HG02870 (cell line): ENCODE measurements around the gene MICALL1.
A peak's percentile ranks its signal among the peaks of the same experiment; 100 is the strongest.
"Not testable (repeated sequence)": the region's sequence is repeated elsewhere in the genome, so short reads cannot be mapped to it uniquely, and the experiment has no call there.

Experiments used
- ATAC-seq: cut with Tn5 transposase; IDR thresholded peaks from one replicate; pipeline ENCODE4 v1.9.1; 2021; ENCODE audit warnings: mild to moderate bottlenecking, moderate library complexity; ENCODE audit not compliant: unreplicated experiment

Gene MICALL1

GRCh38 chr22:37929390-37929789 is 23.3 kb downstream of the MICALL1 start:
- ATAC-seq = no peak

- no peak for ATAC-seq
Observed at GRCh38 chr22:37930270-37930951, 24.3 kb downstream of the MICALL1 start.

GRCh38 chr22:37930952-37931440 is 24.9 kb downstream of the MICALL1 start:
- no peak for ATAC-seq

DNA sequence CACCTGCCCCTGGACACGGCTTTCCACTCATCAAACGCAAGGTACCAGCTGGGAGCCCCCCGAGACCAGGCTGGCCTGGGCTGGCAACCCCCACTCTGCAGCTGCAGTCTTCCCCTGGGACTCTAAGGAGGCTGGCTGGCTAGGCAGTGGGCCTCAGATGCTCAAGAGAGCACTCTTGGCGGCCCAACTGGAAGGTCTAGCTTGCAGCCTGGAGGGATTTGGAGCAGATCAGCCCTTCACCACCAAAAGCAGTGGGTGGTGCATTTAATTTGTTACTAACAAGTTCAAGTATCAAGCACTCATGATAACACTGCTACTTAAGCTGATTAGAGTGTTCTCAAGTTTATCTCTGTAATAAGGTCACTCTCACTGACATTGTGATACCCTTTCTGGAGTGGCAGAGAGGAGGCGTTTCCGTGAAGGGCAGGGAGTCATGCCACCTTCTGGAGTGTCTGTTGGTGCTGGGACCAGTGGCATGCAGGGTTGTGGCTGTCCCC is 25.8 kb downstream of the MICALL1 start:
- no peak for ATAC-seq

DNA sequence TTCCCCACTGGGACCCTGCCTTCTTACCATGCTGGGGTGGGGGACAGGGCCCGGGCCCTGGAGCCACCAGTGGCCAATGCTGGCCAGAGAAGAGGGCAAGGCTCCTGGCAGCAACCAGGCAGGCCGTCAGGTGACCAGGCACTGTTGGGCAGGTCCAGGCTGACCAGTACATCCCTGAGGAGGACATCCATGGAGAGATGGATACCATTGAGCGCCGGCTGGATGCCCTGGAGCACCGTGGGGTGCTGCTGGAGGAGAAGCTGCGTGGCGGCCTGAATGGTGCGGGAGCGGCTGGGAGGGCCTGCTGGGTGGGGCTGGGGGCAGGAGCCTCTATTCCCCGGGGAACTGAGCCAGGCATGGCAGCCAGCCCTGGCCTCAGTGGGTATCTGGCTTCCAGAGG is 26.3 kb downstream of the MICALL1 start:
- ATAC-seq = no peak

DNA sequence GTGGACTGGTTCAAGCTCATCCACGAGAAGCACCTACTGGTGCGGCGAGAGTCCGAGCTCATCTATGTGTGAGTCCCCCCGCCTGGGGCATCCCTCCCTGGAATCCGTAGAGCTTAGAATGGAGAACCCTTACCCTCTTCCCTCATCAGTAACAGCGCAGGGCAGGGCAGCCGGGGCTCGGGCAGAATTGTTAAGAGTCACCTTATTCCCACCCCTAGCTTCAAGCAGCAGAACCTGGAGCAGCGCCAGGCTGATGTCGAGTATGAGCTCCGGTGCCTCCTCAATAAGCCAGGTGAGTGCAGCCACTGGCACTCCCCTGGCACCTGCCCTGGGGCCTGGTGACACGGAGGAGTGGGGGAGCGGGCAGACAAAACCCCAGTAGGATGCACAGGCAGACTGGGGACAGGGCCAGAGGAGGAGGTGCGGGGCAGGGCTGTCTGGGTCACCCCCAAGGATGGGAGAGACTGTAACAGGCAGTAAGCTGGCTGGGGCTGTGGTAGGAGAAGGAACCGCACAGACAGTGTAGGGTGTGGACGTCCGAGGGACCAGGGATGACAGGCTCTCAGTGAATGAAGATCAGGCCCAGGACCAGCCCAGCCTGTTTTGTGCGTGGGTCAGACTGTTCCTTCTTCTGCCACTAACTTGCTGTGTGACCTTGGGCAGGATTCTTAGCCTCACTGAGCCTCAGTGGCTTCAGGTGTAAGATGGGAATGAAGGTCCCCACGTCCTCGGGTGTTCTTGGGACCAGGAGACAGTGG is 26.9 kb downstream of the MICALL1 start:
- no peak for ATAC-seq

DNA sequence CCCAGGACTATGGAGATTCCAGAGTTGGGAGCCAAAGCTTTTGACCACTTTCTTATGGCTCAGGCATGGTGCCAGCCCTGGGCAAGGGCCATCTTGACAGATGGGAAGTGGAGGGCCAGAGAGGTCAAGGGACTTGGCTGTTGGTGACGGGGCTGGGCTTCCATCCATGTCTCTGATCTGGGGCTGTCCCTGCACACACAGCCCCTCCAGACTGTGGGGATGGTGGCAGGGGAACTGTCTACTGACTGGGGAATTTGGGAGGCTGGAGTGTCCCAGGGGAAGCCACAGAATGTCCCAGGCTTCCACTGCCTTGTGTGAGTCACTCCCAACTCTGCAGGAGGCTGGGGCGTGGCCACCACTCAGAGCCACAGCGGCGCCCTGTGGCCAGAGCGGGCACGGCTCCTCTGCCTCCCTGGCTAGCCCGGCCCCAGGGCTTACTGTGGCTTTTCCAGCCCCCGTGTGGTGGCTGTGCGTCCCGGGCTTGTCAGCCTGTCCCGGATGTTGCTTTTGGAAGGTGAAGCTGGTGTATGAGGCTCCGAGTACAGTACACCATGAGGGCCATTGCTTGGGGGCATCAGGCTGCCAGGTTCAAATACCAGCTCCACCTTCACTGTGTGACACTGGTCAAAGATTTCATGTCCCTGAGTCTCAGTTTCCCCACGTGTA is 27.7 kb downstream of the MICALL1 start:
- peak; percentile 76 for ATAC-seq

DNA sequence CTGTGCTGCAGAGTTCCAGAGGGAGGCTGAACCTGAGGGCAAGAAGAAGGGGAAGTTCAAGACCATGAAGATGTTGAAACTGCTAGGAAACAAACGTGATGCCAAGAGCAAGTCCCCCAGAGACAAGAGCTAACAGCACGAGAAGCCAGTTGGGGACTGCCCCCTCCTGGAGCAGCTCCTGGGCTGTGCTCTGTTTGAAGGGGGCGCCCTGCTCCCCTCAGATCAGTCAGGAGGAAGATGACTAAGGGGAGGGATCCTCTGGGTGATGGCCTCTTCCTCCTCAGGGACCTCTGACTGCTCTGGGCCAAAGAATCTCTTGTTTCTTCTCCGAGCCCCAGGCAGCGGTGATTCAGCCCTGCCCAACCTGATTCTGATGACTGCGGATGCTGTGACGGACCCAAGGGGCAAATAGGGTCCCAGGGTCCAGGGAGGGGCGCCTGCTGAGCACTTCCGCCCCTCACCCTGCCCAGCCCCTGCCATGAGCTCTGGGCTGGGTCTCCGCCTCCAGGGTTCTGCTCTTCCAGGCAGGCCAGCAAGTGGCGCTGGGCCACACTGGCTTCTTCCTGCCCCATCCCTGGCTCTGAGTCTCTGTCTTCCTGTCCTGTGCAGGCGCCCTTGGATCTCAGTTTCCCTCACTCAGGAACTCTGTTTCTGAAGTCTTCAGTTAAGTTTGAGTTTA is 34.7 kb downstream of the MICALL1 start:
- no peak for ATAC-seq

DNA sequence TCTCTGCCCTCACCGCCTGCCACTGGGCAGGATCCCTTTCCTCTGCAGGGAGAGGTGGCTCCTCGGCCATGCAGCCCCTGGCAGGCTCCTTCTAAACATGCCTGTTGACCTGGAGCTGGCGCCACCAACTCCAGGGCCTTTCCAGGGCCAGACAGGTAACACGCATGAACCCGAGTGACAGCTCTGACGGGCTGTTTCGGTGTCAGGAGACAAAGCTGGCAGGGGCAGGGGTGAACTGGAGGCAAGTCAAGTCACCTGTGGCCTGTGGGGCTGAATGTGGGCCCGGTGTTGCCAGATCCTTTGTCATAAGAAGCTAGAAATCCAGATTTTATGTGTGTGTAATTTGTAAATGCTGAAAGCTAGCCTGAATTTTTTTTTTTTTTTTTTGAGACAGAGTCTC is 36.0 kb downstream of the MICALL1 start:
- ATAC-seq = no peak

DNA sequence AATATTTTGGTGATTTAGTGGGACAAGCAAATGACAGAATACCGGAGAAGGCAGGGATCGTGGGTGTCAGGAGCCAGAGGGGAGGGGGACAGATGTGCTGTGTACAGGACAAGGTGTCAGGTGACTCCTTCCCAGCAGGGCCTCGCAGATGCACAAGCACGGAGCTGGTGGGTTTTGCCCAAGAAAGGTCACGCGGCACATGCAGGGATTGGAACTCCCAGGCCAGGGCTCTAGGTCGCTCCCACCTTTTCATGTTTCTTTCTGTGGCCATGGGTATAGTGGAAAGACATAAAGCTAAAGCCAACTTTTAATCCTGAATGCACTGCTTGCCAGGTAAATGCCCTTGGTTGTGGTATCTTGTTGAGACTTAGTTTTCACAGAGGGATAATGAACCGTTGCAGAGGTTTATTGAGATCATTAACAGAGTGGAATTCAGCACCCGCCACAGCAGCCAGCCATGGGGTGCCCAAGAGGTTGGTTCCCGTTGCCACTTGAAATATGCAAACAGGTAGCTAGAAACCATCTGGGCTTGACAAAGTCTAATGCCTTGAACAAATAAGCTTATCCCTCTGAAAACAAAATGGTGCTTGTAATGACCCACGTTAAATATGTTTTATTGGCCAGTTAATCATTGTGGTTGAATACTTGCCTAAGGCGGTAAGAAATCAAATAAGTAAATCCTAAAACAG is 37.2 kb downstream of the MICALL1 start:
- ATAC-seq = no peak

DNA sequence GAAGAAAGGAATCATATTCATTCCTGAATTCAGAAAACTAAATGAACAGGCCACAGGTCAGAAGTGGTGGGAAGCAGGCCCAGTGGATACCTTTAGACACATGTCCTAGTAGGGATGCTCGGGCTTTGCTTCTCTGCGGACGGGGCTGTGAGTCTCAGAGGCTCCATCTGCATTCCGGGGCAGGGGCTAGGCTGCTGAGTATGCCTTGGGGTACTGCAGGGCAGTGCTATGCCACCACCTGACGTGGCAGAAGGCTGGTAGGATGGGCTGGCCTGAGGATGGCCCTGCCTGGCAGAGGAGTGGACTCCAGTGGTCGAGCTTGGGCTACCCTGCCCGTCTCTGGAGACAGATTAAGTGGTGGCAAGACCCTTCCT is 37.7 kb downstream of the MICALL1 start:
- no peak for ATAC-seq

DNA sequence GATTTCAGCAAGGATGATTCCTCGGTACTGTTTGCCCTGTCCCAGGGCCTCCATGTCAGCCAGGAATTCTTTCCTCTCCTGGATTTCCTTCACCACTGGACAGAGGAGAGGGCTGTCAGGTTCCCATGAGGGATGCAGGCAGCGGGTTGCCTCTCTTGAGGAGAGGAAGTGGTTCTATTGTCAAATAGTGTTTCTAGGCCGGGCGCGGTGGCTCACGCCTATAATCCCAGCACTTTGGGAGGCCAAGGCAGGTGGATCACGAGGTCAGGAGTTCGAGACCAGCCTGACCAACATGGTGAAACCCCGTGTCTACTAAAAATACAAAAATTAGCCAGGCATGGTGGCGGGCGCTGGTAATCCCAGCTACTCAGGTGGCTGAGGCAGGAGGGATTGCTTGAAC is 38.3 kb downstream of the MICALL1 start:
- not testable (repeated sequence) for ATAC-seq

DNA sequence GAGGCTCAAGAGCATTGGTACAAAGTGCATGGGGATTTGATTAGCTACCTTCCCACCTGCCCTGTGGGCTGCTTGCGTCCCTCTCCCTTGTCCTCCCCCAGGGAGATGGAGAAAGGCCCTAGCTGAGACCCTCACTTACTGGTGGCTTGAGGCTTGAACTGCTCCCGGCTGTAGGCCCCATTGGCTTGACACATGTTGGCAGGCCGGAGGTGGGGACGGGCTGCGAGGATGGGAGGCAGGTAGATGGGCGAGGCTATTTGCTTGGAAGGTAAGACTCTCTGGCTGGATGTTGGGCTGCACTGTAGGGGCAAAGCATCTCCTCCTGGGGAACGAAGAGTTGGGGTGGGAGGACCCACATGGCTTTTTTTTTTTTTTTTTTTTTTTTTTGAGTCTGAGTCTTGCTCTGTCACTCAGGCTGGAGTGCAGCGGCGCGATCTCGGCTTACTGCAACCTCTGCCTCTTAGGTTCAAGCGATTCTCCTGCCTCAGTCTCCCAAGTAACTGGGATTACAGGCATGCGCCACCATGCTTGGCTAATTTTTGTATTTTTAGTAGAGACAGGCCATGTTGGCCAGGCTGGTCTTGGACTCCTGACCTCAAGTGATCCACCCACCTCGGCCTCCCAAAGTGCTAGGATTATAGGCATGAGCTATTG is 41.2 kb downstream of the MICALL1 start:
- ATAC-seq = not testable (repeated sequence)

DNA sequence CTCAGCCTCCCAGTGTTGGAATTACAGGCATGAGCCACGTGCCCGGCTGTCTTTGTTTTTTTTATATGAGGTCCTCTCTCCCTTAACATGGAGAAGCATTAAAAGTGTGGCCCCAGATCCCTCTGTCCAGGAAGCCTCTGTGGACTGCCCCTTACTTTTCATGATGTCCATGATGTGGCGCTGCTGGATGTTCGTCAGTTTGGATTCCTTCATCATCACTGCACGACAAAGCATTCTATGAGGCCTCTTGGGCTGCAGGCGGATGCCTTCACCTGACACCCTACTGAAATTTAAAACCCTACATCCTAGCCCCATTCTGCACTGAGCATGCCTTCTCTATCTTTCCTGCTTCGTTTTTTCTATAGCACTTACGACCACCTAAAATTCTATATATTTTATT is 45.2 kb downstream of the MICALL1 start:
- no peak for ATAC-seq

- ATAC-seq = not testable (repeated sequence)
Observed at GRCh38 chr22:37952629-37953028, 46.5 kb downstream of the MICALL1 start.

- ATAC-seq = peak; percentile 26
Observed at GRCh38 chr22:37953062-37953436, 47.0 kb downstream of the MICALL1 start.

DNA sequence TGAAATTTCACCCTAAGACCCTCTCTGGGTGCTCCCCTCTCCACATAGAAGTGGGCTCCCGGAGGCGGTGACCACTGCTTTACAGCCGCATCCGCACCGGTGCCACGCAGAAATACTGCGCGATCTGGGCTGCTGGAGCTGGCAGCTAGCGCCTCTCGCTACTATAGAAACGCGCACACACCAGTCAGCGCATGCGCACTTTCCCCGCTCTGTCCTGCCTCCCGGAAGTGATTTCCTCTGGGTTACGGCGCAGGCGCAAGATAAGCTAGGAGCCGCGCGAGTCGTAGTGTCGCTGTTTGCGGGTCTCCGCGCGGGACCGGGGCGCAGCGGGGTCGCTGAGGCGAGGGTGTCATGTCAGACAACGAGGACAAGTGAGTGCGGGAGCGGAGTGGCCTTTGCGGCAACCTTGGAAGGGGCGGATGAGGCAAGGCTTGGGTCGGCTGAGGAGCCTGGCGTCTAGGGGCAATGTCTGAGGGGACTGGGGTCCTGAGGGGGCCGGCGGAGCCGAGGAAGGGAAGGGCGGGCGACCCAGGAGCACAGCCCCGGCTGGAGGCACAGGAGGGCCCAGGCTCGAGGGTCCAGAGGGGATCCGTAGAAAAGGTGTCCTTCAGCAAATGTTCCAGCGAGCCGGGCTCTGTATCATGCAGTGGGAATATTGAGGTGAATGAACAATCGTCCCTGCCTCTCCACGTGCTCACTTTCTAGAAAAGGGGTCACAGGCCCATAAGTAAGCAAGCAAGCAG is 47.5 kb downstream of the MICALL1 start, which contains the start of the genes C22orf23 and POLR2F:
TSS of gene C22orf23 (minus strand) at position 165 of the 743 bp plus-strand sequence. CDS start 452 bp downstream, outside the sequence.
TSS of gene POLR2F (plus strand) at position 263 of the 743 bp plus-strand sequence. CDS start at position 352, 89 bp downstream.
- peak; percentile 85 for ATAC-seq

GRCh38 chr22:37954686-37955085 is 48.6 kb downstream of the MICALL1 start:
- no peak for ATAC-seq

GRCh38 chr22:37955825-37956397 is 49.8 kb downstream of the MICALL1 start:
- not testable (repeated sequence) for ATAC-seq
